Measurements from ENCODE around the gene LYRM1.

LYRM1 gene

GRCh38 chr16:20900299-20901067, at the start of gene LYRM1, which contains the start of gene DCUN1D3:
TSS of gene LYRM1 (plus strand) at chr16:20900771. CDS start at chr16:20915556, 14,785 bp downstream.
TSS of gene DCUN1D3 (minus strand) at chr16:20900358. CDS start at chr16:20862538, 37,820 bp downstream.
- peak within 1 kb of the TSS; percentile 94 for H3K4me3 ChIP-seq (replicated peaks; ENCODE audit: low read depth, low read length)
- peak; percentile 97 for DNase-seq (ENCODE audit: extremely low read depth, low read depth)
- no peak for TF ChIP-seq CTCF (IDR thresholded peaks at IDR 0.05; ENCODE audit: low read depth, low read length, missing control alignments)

- no peak for DNase-seq (ENCODE audit: extremely low read depth, low read depth)
- TF ChIP-seq CTCF (IDR thresholded peaks at IDR 0.05; ENCODE audit: low read depth, low read length, missing control alignments), result no peak
- H3K4me3 ChIP-seq (replicated peaks; ENCODE audit: low read depth, low read length), result no peak overlapping the region
Measured at GRCh38 chr16:20850981-20851380, 49.6 kb upstream of the LYRM1 start.

GRCh38 chr16:20851601-20852000, 49.0 kb upstream of the LYRM1 start:
- TF ChIP-seq CTCF (IDR thresholded peaks at IDR 0.05; ENCODE audit: low read depth, low read length, missing control alignments), result no peak
- peak; percentile 46 for DNase-seq (ENCODE audit: extremely low read depth, low read depth)
- H3K4me3 ChIP-seq (replicated peaks; ENCODE audit: low read depth, low read length), result no peak overlapping the region

GRCh38 chr16:20853143-20853542, 47.4 kb upstream of the LYRM1 start:
- no peak for TF ChIP-seq CTCF (IDR thresholded peaks at IDR 0.05; ENCODE audit: low read depth, low read length, missing control alignments)
- no peak overlapping the region for H3K4me3 ChIP-seq (replicated peaks; ENCODE audit: low read depth, low read length)
- DNase-seq (ENCODE audit: extremely low read depth, low read depth), result no peak

- DNase-seq (ENCODE audit: extremely low read depth, low read depth), result no peak
- H3K4me3 ChIP-seq (replicated peaks; ENCODE audit: low read depth, low read length), result no peak overlapping the region
- no peak for TF ChIP-seq CTCF (IDR thresholded peaks at IDR 0.05; ENCODE audit: low read depth, low read length, missing control alignments)
Measured at GRCh38 chr16:20853981-20854620, 46.5 kb upstream of the LYRM1 start.

GRCh38 chr16:20854963-20855362, 45.6 kb upstream of the LYRM1 start:
- H3K4me3 ChIP-seq (replicated peaks; ENCODE audit: low read depth, low read length), result no peak overlapping the region
- no peak for DNase-seq (ENCODE audit: extremely low read depth, low read depth)
- TF ChIP-seq CTCF (IDR thresholded peaks at IDR 0.05; ENCODE audit: low read depth, low read length, missing control alignments), result no peak

Data from HFF-Myc (cell line).